OCI-LY1 (cell line): ENCODE measurements around the gene GNG4.
"Not testable (repeated sequence)": the region's sequence is repeated elsewhere in the genome, so short reads cannot be mapped to it uniquely, and the experiment has no call there.

Source experiments
- H2AFZ ChIP-seq: fragments of 200-600 bp; sonication (generic), shearing (Covaris generic); 2 replicates; pipeline ENCODE4 v1.6.0; 2014; ENCODE audit warnings: antibody characterized with exemption, mild to moderate bottlenecking, low read length
- H3F3A ChIP-seq: fragments of 200-600 bp; sonication (generic), shearing (Covaris generic); 2 replicates; pipeline ENCODE4 v1.6.0; 2014; ENCODE audit warnings: mild to moderate bottlenecking, antibody characterized with exemption, low read length, moderate library complexity; ENCODE audit not compliant: insufficient read depth
- H3K27ac ChIP-seq: fragments of 200-600 bp; sonication (generic); 2 replicates; pipeline ENCODE4 v1.5.1; 2014; ENCODE audit warnings: low read length, mixed run types, mild to moderate bottlenecking, low read depth; ENCODE audit not compliant: poor library complexity, severe bottlenecking
- H3K27me3 ChIP-seq: fragments of 200-600 bp; sonication (generic); 2 replicates; pipeline ENCODE4 v1.6.0; 2014; ENCODE audit warnings: antibody characterized with exemption, mild to moderate bottlenecking, low read length, moderate library complexity; ENCODE audit not compliant: insufficient read depth
- H3K36me3 ChIP-seq: fragments of 200-600 bp; sonication (generic); 2 replicates; pipeline ENCODE4 v1.6.1; 2014; ENCODE audit warnings: mild to moderate bottlenecking, antibody characterized with exemption, low read length, moderate library complexity, mixed read lengths; ENCODE audit not compliant: insufficient read depth
- H3K4me1 ChIP-seq: fragments of 200-600 bp; sonication (generic); 2 replicates; pipeline ENCODE4 v1.5.1; 2014; ENCODE audit warnings: mild to moderate bottlenecking, low read length, moderate library complexity; ENCODE audit not compliant: insufficient read depth, severe bottlenecking
- H3K4me2 ChIP-seq: fragments of 200-600 bp; sonication (generic), shearing (Covaris generic); 2 replicates; pipeline ENCODE4 v1.6.1; 2014; ENCODE audit warnings: low read length
- H3K4me3 ChIP-seq: fragments of 200-600 bp; sonication (generic); 2 replicates; pipeline ENCODE4 v1.5.1; 2014; ENCODE audit warnings: low read length, low read depth, mild to moderate bottlenecking, mixed read lengths; ENCODE audit not compliant: poor library complexity, severe bottlenecking
- H3K79me2 ChIP-seq: fragments of 200-600 bp; shearing (Covaris generic); 2 replicates; pipeline ENCODE4 v1.6.1; 2016; ENCODE audit warnings: mixed run types, low read length, mixed read lengths; ENCODE audit not compliant: insufficient read depth
- H3K9ac ChIP-seq: fragments of 200-600 bp; sonication (generic), shearing (Covaris generic); 2 replicates; pipeline ENCODE4 v1.6.1; 2014; ENCODE audit warnings: mild to moderate bottlenecking, low read length, mixed read lengths
- H3K9me2 ChIP-seq: fragments of 200-600 bp; sonication (generic), shearing (Covaris generic); 2 replicates; pipeline ENCODE4 v1.6.1; 2014; ENCODE audit warnings: low read depth, mild to moderate bottlenecking, low read length, mixed read lengths
- H3K9me3 ChIP-seq: fragments of 200-600 bp; shearing (Covaris generic); 2 replicates; pipeline ENCODE4 v1.6.1; 2014; ENCODE audit warnings: low read length, mixed read lengths
- H4K20me1 ChIP-seq: fragments of 200-600 bp; sonication (generic), shearing (Covaris generic); 2 replicates; pipeline ENCODE4 v1.6.0; 2016; ENCODE audit warnings: mild to moderate bottlenecking, low read length; ENCODE audit not compliant: insufficient read depth
- EZH2 ChIP-seq: fragments of 200-600 bp; sonication (generic), shearing (Covaris generic); IDR thresholded peaks from 2 replicates; pipeline ENCODE4 v1.8.0; 2017; ENCODE audit warnings: borderline replicate concordance, mixed run types, mild to moderate bottlenecking, antibody characterized with exemption, low read length, moderate library complexity, mixed read lengths
- TF ChIP-seq, protein P1 (sequence below): fragments of 200-600 bp; sonication (generic), shearing (Covaris generic); IDR thresholded peaks from 2 replicates; pipeline ENCODE4 v1.5.1; 2017; ENCODE audit warnings: mild to moderate bottlenecking, antibody characterized with exemption, low read length, moderate library complexity, mixed read lengths

Gene GNG4

DNA sequence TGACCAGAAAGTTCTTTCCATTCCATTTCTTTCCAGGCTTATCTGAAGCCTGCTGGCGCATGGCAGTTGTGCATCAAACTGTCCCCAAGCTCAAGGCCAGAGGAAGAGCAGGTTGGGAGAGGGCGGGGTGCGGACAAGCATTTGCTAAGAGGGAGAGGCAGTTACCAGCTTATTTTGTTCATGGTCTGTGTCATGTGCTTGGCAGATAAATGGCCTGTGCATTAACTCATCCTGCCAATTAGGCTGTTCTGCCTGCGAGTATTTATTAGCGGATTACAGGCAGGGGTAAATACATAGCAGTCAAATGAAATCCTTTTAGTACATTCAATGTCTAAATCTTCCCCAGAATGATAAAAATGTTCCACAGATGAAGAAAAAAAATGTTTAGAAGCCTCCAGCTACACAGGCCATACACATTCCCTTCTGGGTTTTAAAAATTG lies 96.5 kb downstream of the GNG4 start:
- H3K9me3 ChIP-seq, result no peaks in the 10 kb centered on the region
- no peak overlapping the region for H2AFZ ChIP-seq
- no peaks in the 10 kb centered on the region for H3K36me3 ChIP-seq
- no peaks in the 10 kb centered on the region for H3K9me2 ChIP-seq
- H4K20me1 ChIP-seq, result no peaks in the 10 kb centered on the region
- H3K27ac ChIP-seq, result no peak overlapping the region
- H3K4me3 ChIP-seq, result no peak overlapping the region
- H3K4me2 ChIP-seq, result no peak overlapping the region
- TF ChIP-seq, protein P1, sequence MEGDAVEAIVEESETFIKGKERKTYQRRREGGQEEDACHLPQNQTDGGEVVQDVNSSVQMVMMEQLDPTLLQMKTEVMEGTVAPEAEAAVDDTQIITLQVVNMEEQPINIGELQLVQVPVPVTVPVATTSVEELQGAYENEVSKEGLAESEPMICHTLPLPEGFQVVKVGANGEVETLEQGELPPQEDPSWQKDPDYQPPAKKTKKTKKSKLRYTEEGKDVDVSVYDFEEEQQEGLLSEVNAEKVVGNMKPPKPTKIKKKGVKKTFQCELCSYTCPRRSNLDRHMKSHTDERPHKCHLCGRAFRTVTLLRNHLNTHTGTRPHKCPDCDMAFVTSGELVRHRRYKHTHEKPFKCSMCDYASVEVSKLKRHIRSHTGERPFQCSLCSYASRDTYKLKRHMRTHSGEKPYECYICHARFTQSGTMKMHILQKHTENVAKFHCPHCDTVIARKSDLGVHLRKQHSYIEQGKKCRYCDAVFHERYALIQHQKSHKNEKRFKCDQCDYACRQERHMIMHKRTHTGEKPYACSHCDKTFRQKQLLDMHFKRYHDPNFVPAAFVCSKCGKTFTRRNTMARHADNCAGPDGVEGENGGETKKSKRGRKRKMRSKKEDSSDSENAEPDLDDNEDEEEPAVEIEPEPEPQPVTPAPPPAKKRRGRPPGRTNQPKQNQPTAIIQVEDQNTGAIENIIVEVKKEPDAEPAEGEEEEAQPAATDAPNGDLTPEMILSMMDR, result no peak
- no peak for TF ChIP-seq EZH2
- H3K27me3 ChIP-seq, result no peaks in the 10 kb centered on the region
- no peaks in the 10 kb centered on the region for H3K4me1 ChIP-seq
- H3F3A ChIP-seq, result no peaks in the 10 kb centered on the region
- no peaks in the 10 kb centered on the region for H3K79me2 ChIP-seq
- H3K9ac ChIP-seq, result no peak overlapping the region

DNA sequence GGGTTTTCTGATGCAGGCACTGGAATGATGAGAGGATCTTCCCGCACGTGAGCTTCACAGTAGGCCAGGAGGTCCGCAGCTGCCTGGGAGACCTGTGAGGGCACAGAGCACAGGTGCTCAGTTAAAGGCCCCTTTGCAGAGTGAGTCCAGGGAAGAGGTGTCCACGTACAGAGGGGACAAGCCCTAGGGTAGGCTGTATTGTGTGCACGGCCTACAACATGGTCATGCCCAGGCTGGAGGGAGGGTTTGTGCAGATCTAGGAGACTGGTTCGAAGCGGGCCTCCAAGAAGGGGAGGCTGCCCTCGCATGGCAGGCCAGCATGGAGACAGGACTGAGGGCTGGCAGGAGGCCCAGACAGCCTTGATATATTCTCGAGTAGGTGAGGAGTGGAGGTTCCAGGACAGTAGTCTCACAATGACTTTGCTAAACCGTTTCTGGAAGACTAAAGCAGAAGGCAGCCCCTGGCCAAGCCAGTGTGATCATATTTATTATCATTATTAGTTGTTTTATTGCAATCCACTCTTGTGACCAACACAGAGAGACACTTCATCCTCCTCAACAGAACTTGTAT lies 97.4 kb downstream of the GNG4 start:
- no peaks in the 10 kb centered on the region for H3K9me3 ChIP-seq
- H3K9me2 ChIP-seq, result no peaks in the 10 kb centered on the region
- H3K79me2 ChIP-seq, result no peaks in the 10 kb centered on the region
- no peaks in the 10 kb centered on the region for H3K36me3 ChIP-seq
- H2AFZ ChIP-seq, result no peak overlapping the region
- no peak overlapping the region for H3K4me2 ChIP-seq
- H3K27me3 ChIP-seq, result no peaks in the 10 kb centered on the region
- TF ChIP-seq, protein P1, result no peak
- no peak overlapping the region for H3K4me3 ChIP-seq
- no peaks in the 10 kb centered on the region for H3F3A ChIP-seq
- no peak overlapping the region for H3K9ac ChIP-seq
- no peaks in the 10 kb centered on the region for H3K4me1 ChIP-seq
- H3K27ac ChIP-seq, result no peak overlapping the region
- no peaks in the 10 kb centered on the region for H4K20me1 ChIP-seq

DNA sequence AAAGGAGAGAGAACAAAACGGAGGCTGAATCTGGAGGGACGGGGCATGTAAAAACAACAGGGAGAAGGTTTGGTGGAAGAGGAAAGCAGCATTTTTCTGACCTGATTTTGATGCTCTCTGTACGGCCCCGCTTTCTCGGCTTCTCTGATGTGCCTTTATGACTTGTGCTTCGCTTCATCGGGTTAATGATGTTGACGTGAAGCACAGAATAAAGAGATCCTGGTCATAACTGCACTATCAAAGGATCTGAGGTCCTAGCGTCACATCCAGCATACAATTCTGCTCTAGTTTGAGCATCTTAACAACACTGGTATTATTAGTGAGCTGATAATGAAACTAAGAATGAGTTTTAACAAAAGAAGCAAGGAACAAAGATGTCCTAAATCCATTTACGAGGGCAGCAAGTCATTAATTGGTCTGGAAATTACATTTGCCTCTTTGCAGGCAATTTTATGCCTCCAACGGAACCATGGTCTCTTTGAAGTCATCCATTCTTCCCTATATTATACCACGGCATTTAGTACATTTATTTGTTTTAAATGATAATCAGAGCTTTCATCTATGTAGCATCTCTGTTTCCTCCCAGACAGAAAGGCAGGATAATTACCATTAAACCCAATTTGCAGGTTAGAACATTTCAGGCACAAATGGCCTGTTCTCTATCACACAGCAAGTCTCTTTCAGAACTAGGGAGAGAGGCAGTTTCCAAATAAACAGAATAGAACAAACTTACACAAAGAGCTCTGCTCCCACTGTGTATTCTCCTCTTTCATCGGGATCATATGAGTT lies 100.0 kb downstream of the GNG4 start:
- TF ChIP-seq, protein P1, result no peak
- no peak for TF ChIP-seq EZH2

DNA sequence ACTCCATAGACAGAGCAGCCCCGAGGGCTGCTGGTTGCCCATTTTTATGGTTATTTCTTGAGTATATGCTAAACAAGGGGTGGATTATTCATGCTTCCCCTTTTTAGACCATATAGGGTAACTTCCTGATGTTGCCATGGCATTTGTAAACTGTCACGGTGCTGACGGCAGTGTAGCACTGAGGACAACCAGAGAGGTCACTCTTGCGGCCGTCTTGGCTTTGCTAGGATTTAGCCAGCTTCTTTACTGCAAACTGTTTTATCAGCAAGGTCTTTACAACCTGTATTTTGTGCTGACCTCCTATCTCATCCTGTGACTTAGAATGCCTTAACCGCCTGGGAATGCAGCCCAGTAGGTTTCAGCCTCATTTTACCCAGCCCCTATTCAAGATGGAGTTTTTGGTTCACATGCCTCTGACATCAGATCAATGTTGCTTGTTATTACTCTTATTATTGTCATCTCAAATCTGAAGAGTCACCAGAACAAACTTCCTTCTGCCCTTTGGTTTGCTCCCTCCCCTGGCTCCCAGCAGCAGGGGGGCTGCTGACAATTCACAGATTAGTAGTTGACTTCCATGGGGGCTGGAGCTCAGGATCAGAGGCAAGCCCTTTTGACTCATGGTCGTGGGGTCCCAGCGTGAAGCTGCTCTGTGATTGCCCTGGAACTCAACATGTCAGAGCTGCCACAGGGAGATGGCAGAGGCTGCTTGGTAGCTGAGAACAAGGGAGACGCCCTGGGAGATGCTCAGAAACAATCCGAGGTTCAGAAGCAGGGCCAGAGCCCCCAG lies 103.0 kb downstream of the GNG4 start:
- not testable (repeated sequence) for H3K9me2 ChIP-seq, H3F3A ChIP-seq, H3K27ac ChIP-seq, H3K27me3 ChIP-seq, H4K20me1 ChIP-seq, H3K36me3 ChIP-seq, H3K4me3 ChIP-seq, H3K79me2 ChIP-seq, H3K9ac ChIP-seq, H2AFZ ChIP-seq, H3K4me1 ChIP-seq, H3K4me2 ChIP-seq, H3K9me3 ChIP-seq

More for the DNA sequence above, 100.0 kb downstream of the GNG4 start:
- no peak overlapping the region for H3K9ac ChIP-seq
- no peaks in the 10 kb centered on the region for H3K9me2 ChIP-seq
- no peaks in the 10 kb centered on the region for H3K4me1 ChIP-seq
- no peaks in the 10 kb centered on the region for H3K27me3 ChIP-seq
- no peak overlapping the region for H3K4me2 ChIP-seq
- H3K27ac ChIP-seq, result no peak overlapping the region
- no peaks in the 10 kb centered on the region for H3K79me2 ChIP-seq
- no peaks in the 10 kb centered on the region for H3F3A ChIP-seq
- H3K4me3 ChIP-seq, result no peak overlapping the region
- H4K20me1 ChIP-seq, result no peaks in the 10 kb centered on the region
- H3K36me3 ChIP-seq, result no peaks in the 10 kb centered on the region
- H2AFZ ChIP-seq, result no peak overlapping the region
- H3K9me3 ChIP-seq, result no peaks in the 10 kb centered on the region
